HG03378 (cell line): ENCODE data around the gene KIF6.
"Not testable (repeated sequence)": the region's sequence is repeated elsewhere in the genome, so short reads cannot be mapped to it uniquely, and the experiment has no call there.

Experiments used
- ATAC-seq: cut with Tn5 transposase; IDR thresholded peaks from one replicate; pipeline ENCODE4 v1.9.1; 2021; ENCODE audit warnings: mild to moderate bottlenecking, moderate library complexity; ENCODE audit not compliant: unreplicated experiment

The KIF6 gene

DNA sequence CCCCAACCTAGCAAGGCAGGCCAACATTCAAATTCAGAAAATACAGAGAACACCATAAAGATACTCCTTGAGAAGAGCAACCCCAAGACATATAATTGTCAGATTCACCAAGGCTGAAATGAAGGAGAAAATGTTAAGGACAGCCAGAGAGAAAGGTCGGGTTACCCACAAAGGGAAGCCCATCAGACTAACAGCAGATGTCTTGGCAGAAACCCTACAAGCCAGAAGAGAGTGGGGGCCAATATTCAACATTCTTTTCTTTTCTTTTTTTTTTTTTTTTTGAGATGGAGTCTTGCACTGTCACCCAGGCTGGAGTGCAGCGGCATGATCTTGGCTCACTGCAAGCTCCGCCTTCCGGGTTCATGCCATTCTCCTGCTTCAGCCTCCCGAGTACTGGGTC lies 215.4 kb downstream of the KIF6 start:
- not testable (repeated sequence) for ATAC-seq

DNA sequence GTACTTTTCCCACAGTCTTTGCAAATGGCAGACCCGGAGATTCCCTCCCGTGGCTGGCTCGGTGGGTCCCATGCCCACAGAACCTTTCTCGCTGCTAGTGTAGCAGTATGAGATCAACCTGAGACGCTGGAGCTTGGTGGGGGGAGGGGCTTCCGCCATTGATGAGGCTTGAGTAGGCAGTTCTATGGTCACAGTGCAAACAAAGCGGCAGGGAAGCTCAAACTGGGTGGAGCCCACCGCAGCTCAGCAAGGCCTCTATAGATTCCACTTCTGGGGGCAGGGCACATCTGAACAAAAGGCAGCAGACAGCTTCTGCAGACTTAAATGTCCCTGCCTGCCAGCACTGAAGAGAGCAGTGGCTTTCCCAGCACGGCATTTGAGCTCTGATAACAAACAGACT lies 216.7 kb downstream of the KIF6 start:
- ATAC-seq, result no peak

DNA sequence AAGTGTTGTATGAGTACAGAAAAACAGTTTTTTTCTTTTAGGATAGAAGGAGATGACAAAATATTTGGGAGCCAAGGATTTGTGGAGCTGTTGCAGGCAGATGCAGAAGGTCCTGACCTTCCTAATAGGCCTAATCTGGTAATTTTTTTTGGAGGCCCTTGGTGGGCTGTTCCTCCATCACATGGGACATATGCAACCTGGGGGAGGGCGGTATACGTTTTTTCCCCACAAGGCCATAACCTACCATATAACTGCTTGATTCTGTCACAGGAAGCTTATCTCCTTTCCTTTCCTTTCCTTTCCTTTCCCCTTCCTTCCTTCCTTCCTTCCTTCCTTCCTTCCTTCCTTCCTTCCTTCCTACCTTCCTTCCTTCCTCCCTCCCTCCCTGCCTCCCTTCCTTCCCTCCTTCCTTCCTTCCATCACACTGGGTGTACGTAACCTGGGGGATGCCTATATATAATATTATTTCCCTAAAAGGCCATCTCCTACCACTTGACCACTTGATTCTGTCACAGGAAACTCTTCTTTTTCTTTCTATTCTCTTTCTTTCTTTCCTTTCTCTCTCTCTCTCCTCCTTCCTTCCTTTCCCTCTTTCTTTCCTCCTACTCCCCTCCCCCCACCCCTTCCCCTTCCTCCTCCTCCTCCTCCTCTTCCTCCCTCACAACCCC lies 217.7 kb downstream of the KIF6 start:
- no peak for ATAC-seq

DNA sequence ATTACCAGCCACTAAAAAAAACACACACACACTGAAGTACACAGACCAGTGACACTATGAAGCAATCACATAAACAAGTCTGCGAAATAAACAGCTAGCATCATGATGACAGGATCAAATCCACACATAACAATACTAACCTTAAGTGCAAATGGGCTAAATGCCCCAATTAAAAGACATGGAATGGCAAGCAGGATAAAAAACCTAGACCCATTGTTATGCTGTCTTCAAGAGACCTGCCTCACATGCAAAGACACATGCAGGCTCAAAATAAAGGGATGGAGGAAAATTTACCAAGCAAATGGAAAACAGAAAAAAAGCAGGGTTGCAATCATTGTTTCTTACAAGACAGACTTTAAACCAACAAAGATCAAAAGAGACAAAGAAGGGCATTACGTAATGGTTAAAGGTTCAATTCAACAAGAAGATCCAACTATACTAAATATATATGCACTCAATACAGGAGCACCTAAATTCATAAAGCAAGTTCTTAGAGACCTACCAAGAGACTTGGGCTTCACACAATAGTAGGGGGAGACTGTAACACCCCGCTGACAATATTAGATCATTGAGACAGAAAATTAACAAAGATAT lies 222.7 kb downstream of the KIF6 start:
- not testable (repeated sequence) for ATAC-seq

DNA sequence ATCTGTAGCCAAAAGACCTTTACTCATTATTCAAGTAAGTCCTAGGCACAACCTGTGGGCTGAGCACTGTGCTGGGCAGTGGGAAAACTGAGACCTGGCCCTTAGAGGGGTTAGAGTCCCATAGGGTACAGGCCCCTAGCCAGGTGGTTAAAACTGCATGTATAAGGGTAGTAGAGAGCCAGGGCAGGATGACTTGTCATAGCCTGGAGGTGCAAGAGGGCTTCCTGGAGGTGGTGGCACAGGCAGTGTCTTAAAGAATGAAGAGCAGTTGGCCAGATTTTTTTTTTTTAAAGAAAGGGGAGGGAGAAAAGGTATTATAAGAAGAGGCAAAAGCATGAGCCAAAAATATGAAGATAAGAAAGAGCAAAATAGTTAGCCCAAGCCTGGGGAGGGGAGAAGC lies 226.2 kb downstream of the KIF6 start:
- no peak for ATAC-seq

DNA sequence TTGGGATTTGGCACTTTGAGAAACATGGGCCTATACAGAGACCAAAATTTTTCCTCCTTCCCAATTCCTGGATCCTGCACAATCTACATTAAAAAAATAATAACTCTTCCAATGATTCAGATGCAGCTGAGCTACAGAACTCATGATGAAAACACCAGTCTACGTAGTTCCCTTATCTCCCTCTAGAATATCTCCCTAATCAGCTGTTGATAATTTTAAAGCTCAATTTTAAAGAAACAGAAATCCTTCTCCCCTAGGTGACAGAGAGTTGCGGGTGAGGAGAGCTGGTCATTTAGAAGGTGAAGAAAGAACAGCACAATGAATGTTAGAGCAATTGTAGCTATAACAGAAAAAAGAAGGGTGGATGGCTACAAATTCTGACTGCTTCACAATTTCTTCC lies 227.1 kb downstream of the KIF6 start:
- ATAC-seq, result no peak

DNA sequence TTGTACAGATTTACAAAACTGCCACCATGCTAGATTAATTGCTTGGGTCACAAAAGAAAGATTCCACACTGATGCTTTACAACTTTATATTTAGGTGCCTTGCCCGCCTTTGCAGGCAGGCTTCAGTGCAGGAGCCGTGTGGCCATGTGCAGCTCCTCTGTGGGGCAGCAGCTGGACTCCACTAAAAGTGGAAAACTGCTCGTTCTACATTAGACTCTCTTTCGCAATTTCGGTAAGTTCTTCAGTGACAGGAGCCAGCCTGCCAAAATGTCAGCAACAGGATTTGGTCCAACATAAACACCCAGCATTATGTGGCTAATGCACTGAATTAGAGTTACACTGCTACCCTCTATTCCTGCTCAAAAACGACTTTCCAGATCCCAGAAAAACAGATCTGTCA lies 228.3 kb downstream of the KIF6 start:
- no peak for ATAC-seq

GRCh38 chr6:39496456-39496855 lies 228.8 kb downstream of the KIF6 start:
- no peak for ATAC-seq

- no peak for ATAC-seq
Measured at GRCh38 chr6:39495640-39496039, 229.6 kb downstream of the KIF6 start.

GRCh38 chr6:39494998-39495397 lies 230.2 kb downstream of the KIF6 start:
- ATAC-seq, result no peak

DNA sequence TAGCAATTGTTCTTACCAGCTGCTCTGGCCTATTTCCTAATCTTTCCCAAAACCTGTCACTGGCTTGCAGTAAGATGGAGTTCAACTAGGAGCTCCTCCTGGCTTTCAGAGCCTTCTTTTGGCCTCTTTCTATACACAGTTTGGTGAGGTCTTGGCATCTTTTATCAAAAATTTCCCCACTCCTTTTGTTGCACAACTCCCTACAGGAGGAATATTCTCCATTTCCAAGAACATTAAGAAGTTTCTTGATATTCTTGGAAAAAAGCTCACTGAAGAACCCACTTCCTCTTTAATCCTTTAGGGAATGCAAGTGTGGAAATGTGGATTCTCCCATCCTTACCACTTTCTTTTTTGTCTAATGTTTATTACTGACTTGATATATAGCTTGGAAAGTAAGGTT lies 231.4 kb downstream of the KIF6 start:
- ATAC-seq, result no peak

- no peak for ATAC-seq
Measured at GRCh38 chr6:39493174-39493573, 232.0 kb downstream of the KIF6 start.

GRCh38 chr6:39490108-39490507 lies 235.1 kb downstream of the KIF6 start:
- no peak for ATAC-seq

GRCh38 chr6:39488255-39488879 lies 236.8 kb downstream of the KIF6 start:
- ATAC-seq, result no peak

- no peak for ATAC-seq
Measured at GRCh38 chr6:39484276-39484675, 240.9 kb downstream of the KIF6 start.

DNA sequence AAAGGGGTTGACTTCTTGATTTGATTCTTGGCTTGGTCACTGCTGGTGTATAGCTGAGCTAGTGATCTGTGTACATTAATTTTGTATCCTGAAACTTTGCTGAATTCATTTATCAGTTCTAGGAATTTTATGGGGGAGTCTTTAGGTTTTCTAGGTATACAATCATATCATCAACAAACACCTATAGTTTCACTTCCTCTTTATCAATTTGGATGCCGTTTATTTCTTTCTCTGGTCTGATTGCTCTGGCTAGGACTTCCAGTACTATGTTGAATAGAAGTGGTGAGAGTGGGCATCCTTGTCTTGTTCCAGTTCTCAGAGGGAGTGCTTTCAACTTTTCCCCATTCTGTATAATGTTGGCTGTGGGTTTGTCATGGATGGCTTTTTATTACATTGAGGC lies 245.4 kb downstream of the KIF6 start:
- ATAC-seq, result not testable (repeated sequence)

- ATAC-seq, result no peak
Measured at GRCh38 chr6:39476670-39477069, 248.5 kb downstream of the KIF6 start.

GRCh38 chr6:39476151-39476550 lies 249.1 kb downstream of the KIF6 start:
- ATAC-seq, result no peak

DNA sequence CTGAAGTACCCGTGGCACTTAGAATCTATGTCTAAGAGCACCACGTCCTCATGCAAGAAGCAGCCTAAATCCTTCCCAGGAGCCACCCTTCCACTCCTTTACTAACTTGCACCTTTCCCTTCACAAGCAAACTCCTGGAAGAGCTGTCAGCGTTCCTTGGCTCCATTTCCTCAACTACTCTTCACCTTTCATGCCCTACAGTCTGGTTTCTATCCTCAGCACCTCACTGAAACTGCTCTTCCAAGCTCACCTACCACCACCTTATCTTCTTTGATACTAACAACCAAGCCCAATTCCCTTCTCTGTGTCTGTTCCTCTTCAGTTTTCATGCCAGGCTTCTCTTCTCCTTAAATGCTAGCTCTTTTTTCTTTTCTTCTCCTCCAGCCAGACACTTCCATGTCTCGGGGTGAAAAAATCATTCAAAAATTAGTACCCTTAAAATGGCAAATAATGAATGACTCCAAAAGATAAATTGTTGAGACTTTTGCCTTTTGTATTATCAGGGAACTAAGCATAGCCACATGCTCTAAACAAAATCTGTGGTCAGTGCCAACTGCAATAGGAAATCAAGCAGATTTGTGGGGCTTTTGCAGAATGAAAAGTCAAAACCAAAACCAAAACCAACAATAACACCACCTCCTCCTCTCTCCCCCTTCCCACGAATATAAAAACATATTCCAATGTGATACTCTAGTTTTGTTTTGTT lies 253.1 kb downstream of the KIF6 start:
- no peak for ATAC-seq

DNA sequence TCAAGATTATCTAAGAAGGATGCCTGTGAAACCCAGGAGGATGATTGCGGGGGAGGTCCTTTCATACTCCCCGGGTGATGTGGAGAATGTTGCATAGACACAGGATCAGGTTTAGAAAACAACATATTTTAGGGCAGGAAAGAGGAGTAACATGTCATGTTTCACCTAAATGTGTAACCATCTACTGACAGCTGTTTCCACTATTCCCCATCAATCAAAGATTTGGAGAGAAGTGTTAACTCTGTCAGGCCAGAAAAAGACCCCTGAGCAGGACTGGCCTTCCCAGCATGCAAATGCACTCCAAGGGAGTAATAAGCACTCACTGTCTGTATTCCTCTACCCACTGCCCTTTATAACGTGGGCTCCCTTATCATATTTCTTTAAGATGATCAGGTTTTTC lies 254.7 kb downstream of the KIF6 start:
- no peak for ATAC-seq

DNA sequence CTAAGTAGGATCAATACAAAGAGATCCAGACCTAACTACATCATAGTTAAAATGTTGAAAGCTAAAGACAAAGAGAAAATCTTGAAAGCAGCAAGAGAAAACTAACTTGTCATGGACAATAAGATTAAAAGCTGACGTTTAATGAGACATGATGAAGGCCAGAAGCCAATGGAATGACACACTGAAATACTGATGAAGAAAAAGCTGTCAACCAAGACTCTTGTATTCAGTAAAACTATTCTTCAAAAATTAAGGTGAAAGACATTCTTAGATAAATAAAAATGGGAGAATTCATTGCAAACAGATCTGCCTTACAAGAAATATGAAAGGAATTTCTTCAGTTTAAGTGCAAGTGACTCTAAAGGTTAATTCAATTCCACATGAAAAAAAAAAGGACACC lies 256.8 kb downstream of the KIF6 start:
- no peak for ATAC-seq

DNA sequence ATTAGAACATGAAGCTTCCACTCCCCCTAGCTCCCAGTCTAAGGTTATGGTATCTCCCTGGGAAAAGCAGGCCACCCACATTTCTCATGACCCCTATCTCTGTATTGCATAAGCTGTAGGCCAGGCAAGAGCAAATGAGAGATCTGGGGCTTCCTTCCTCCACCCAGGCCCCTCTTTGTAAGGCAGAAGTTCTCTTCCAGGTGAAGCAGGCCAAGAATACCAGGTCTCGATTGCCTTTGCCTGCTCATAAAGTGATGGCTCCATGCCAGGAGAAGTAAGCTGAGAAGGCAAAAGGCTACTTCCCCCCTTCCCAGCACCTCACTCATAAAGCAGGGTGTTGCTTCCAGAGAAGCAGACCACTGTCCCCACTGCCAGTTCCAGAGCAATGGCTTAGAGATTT lies 258.6 kb downstream of the KIF6 start:
- ATAC-seq, result no peak
